Aorta (tissue), 5 donors: ENCODE data around the gene MCF2L. TPM values are rescaled to one million over a fixed set of nuclear protein-coding genes. Genes with fewer than 3 reads are reported as not detected.

Source experiments
- ATAC-seq: fragments of 200-7000 bp; cut with Tn5 transposase; one replicate; pipeline ENCODE4 v1.9.1; 2022; ENCODE audit warnings: moderate library complexity; ENCODE audit not compliant: low FRiP score
- DNase-seq, 2 donors: peaks; one replicate each; pipeline ENCODE4 v3.0.0-alpha.2; 2020
- H3K27ac ChIP-seq, 2 donors: one replicate each; pipeline ENCODE4 v1.5.1; 2013; ENCODE audit warnings: low read length in 2 of 2, mild to moderate bottlenecking in 2 of 2, moderate library complexity in 2 of 2, control low read depth in 1 of 2, inconsistent platforms in 1 of 2, low read depth in 1 of 2
- H3K27me3 ChIP-seq, 2 donors: one replicate each; pipeline ENCODE4 v1.6.1; 2013; ENCODE audit warnings: control low read depth in 1 of 2, low read length in 1 of 2, mild to moderate bottlenecking in 1 of 2, moderate library complexity in 1 of 2; ENCODE audit not compliant: insufficient read depth in 2 of 2, control insufficient read depth in 1 of 2
- H3K36me3 ChIP-seq, 2 donors: one replicate each; pipeline ENCODE4 v1.6.1; 2013; ENCODE audit warnings: control low read depth in 1 of 2, low read length in 1 of 2, mild to moderate bottlenecking in 1 of 2; ENCODE audit not compliant: insufficient read depth in 2 of 2, control insufficient read depth in 1 of 2
- H3K4me1 ChIP-seq, 2 donors: one replicate each; pipeline ENCODE4 v1.6.1; 2013; ENCODE audit warnings: low read length in 2 of 2, control low read depth in 1 of 2, mild to moderate bottlenecking in 1 of 2, moderate library complexity in 1 of 2; ENCODE audit not compliant: insufficient read depth in 2 of 2, control insufficient read depth in 1 of 2
- H3K4me3 ChIP-seq, 2 donors: one replicate each; pipeline ENCODE4 v1.5.1; 2013; ENCODE audit warnings: low read length in 2 of 2, control low read depth in 1 of 2, mild to moderate bottlenecking in 1 of 2
- H3K9me3 ChIP-seq: one replicate; pipeline ENCODE4 v1.6.1; 2013; ENCODE audit warnings: mild to moderate bottlenecking, low read length; ENCODE audit not compliant: control insufficient read depth
- WGBS, 2 donors: extraction: QIAGEN DNeasy Blood & Tissue Kit; methylation state at CpG; one replicate each; pipeline ENCODE4 v1.1.7; 2013; 5-methylcytosine and 5-hydroxymethylcytosine counted together
- intact Hi-C, 2 donors: fragments of 100-400 bp; cut with DNase I; formaldehyde crosslinking; loops; one replicate each; pipeline versions ENCODE4 v1.14.2 to v1.15.0; 2022
- polyA plus RNA-seq, 2 donors: library from polyadenylated mRNA; stranded (reverse); fragments of 200-250 nt; gene quantifications; one replicate each; pipeline ENCODE4 v1.2.3, GENCODE V29; 2013
- total RNA-seq, 2 donors: library from RNA; stranded (reverse); fragmentation: NEBNext Ultra II Directional; extraction: Animal tissue kit (Norgen Biotek cat#: 25700); gene quantifications; one replicate each; pipeline ENCODE4 v1.2.1, GENCODE V29; 2021
- donor health status: healthy with polysubstance abuse.
- donor health status: Bipolar disorder and iron deficiency.
- donor health status: DM: no; HTN: no; CAD: no.
- donor health status: DM: no; HTN: no; CAD: no.
- donor health status: DM: yes; HTN: yes; CAD: no.

Gene MCF2L
- total and polyA plus RNA-seq, 4 donors = 3.2 to 73.3 (median 27.6) TPM

- WGBS, 2 donors = 86 to 89% methylated on average over 24 to 25 of the region's 25 CpGs
- no peaks in the 10 kb centered on the region for H3K4me1 ChIP-seq
- DNase-seq = no peak
- no peaks in the 10 kb centered on the region for H3K9me3 ChIP-seq
- no peak for ATAC-seq
- H3K4me3 ChIP-seq = no peak overlapping the region
- no peak overlapping the region for H3K27ac ChIP-seq
- H3K27me3 ChIP-seq = no peaks in the 10 kb centered on the region
- no peaks in the 10 kb centered on the region for H3K36me3 ChIP-seq
- intact Hi-C loops = no loop called here
These were observed 45.1 kb downstream of the MCF2L start for GRCh38 chr13:113013878-113014751.

DNA sequence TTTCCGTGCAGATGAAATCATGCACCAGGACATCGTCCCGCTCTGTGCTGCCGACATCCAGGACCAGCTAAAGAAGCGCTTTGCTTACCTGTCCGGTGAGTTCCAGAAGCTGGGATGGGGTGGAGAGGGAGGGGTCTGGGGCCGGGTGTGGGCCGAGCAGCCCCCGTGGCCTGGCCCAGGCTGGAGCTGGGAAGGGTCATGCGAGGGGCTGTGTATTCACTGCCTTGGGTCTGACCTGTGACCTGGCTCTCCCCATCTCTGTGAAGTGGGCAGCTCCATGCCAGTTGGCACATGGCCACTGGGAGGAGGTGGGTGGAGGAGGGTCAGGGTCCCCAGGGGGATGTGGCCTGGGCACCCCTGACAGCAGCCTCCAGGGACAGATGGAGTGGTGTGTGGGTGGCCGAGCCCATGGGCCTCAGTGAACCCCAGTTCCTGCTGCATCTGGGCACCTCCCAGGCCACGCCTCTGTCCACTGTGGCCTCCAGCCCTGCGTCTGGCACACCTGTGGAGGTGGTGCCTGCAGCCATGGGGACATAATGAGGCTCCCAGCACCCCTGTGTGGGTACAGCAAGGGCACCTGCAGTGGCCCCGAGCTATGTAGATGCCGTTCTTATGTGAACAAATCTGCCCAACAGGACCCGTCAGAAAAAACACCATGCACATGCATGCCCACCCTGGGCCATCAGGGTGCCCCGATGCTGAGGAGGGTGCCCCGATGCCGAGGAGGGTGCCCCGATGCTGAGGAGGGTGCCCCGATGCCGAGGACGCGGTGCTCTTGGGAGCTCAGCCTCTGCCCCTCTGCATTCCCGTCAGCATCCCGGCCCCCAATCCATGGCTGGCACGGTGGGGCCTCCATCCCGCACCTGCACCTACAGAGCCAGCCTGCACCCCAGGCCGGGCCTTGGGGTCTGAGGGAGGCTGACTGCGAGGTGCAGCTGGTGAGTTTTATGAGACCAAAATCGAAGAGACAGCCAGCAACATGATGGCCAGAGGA, 46.0 kb downstream of the MCF2L start:
- no peaks in the 10 kb centered on the region for H3K4me1 ChIP-seq
- DNase-seq (peak in 1 of 2 donors; percentile 35), ATAC-seq (peak; percentile 19)
- H3K27me3 ChIP-seq = no peaks in the 10 kb centered on the region
- no peak overlapping the region for H3K27ac ChIP-seq
- H3K9me3 ChIP-seq = no peaks in the 10 kb centered on the region
- intact Hi-C loops = no loop called here
- WGBS, 2 donors = 90 to 92% methylated on average over 29 to 31 of the region's 31 CpGs
- H3K36me3 ChIP-seq = no peaks in the 10 kb centered on the region
- no peak overlapping the region for H3K4me3 ChIP-seq

DNA sequence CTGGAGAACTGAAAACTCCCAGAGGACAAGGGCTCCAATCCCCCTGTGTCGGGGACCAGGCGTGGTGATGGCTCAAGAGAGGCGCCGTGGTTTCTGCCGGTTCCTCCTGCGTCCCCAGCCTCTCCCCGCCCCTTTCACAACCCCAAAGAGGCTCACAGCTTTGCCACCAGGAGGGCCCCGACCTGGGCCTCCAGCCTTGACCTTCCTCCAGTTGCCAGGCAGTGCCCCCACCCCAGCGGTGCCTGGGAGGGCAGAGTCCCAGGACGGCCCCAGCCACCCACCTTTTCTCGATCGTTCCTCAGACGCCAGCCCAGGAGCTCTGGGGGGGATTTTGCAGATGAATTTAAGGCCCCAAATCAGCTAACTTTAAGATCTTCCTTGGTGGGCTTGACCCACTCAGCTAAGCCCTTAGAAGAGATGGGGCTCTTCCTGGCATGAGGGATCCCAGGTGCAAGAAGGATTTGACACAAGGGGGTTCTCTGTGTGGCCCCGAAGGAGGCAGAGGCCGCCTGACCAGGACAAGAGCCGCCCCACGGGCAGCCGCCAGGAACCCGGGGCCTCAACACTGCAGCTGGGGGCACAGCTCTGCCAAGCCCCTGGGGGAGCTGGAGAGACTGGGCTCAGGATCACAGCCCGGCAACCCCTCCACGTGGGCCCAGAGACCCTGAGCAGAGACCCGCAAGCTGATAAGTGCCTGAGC, 47.0 kb downstream of the MCF2L start:
- intact Hi-C loops = no loop called here
- no peaks in the 10 kb centered on the region for H3K9me3 ChIP-seq
- ATAC-seq = no peak
- H3K4me3 ChIP-seq = no peak overlapping the region
- H3K27ac ChIP-seq = no peak overlapping the region
- no peaks in the 10 kb centered on the region for H3K27me3 ChIP-seq
- no peaks in the 10 kb centered on the region for H3K36me3 ChIP-seq
- DNase-seq = peak in 1 of 2 donors; percentile 38
- no peaks in the 10 kb centered on the region for H3K4me1 ChIP-seq
- 86 to 88% methylated on average over 21 to 22 of the region's 22 CpGs for WGBS, 2 donors

- DNase-seq = peak in 1 of 2 donors; percentile 29
- Histone ChIP-seq H3K9me3 (no peaks in the 10 kb centered on the region), H3K4me3 (no peak overlapping the region), H3K27me3 (no peaks in the 10 kb centered on the region), H3K4me1 (no peaks in the 10 kb centered on the region), H3K36me3 (no peaks in the 10 kb centered on the region), H3K27ac (no peak overlapping the region)
- WGBS, 2 donors = 93 to 94% methylated on average over 41 of the region's 41 CpGs
- ATAC-seq = no peak
- intact Hi-C loops = no loop called here
These were observed 47.7 kb downstream of the MCF2L start for GRCh38 chr13:113016526-113017295.

GRCh38 chr13:113017506-113018215, 48.6 kb downstream of the MCF2L start:
- Histone ChIP-seq H3K36me3 (no peaks in the 10 kb centered on the region), H3K4me3 (no peak overlapping the region), H3K27me3 (no peaks in the 10 kb centered on the region), H3K9me3 (no peaks in the 10 kb centered on the region), H3K27ac (no peak overlapping the region), H3K4me1 (no peaks in the 10 kb centered on the region)
- ATAC-seq (no peak), DNase-seq (peak in 1 of 2 donors; percentile 8)
- WGBS, 2 donors = 83 to 89% methylated on average over 29 of the region's 29 CpGs
- intact Hi-C loops = no loop called here

- Histone ChIP-seq H3K9me3 (no peaks in the 10 kb centered on the region), H3K4me3 (no peak overlapping the region), H3K36me3 (no peaks in the 10 kb centered on the region), H3K27me3 (no peaks in the 10 kb centered on the region), H3K27ac (no peak overlapping the region), H3K4me1 (no peaks in the 10 kb centered on the region)
- 87 to 88% methylated on average over 33 of the region's 33 CpGs for WGBS, 2 donors
- no peak for ATAC-seq
- peak in 1 of 2 donors; percentile 17 for DNase-seq
- intact Hi-C loops = no loop called here
These were observed 49.9 kb downstream of the MCF2L start for GRCh38 chr13:113018676-113019465.

GRCh38 chr13:113020323-113021080, 51.5 kb downstream of the MCF2L start:
- 83 to 89% methylated on average over 16 to 17 of the region's 17 CpGs for WGBS, 2 donors
- no peaks in the 10 kb centered on the region for H3K9me3 ChIP-seq
- ATAC-seq = no peak
- H3K4me1 ChIP-seq = no peaks in the 10 kb centered on the region
- H3K27me3 ChIP-seq = no peaks in the 10 kb centered on the region
- H3K27ac ChIP-seq = no peak overlapping the region
- intact Hi-C loops = no loop called here
- DNase-seq = peak in 1 of 2 donors; percentile 26
- H3K4me3 ChIP-seq = no peak overlapping the region
- H3K36me3 ChIP-seq = no peaks in the 10 kb centered on the region
